ENCODE measurements around the gene ERGIC2.

DNA sequence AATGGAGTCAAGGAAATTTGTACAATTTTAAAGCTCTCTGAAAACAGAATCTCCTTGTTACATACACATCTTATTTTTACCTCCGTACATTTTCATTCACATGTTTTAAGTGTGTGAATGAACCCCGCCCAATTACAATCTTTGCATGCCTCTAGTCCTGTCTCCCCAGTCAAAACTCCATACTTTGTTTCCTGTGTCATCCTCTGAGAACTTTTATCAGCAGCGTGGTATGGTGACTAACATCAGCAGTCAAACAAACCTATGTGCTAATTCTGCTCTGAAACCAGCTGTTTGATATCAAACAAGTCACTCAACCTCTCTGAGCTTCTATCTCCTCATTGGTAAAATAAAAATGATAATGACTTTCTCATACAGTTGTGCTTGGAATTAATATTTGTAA is 15.8 kb upstream of the ERGIC2 start:
- TF ChIP-seq, protein P1, sequence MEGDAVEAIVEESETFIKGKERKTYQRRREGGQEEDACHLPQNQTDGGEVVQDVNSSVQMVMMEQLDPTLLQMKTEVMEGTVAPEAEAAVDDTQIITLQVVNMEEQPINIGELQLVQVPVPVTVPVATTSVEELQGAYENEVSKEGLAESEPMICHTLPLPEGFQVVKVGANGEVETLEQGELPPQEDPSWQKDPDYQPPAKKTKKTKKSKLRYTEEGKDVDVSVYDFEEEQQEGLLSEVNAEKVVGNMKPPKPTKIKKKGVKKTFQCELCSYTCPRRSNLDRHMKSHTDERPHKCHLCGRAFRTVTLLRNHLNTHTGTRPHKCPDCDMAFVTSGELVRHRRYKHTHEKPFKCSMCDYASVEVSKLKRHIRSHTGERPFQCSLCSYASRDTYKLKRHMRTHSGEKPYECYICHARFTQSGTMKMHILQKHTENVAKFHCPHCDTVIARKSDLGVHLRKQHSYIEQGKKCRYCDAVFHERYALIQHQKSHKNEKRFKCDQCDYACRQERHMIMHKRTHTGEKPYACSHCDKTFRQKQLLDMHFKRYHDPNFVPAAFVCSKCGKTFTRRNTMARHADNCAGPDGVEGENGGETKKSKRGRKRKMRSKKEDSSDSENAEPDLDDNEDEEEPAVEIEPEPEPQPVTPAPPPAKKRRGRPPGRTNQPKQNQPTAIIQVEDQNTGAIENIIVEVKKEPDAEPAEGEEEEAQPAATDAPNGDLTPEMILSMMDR (IDR thresholded peaks at IDR 0.05), result no peak
- no peak for TF ChIP-seq EZH2 (IDR thresholded peaks at IDR 0.05; ENCODE audit: borderline replicate concordance, insufficient read depth, low read depth, low read length, poor library complexity, severe bottlenecking)
